PC-9 (cell line): Measurements from ENCODE around the gene C2orf15.
"Not testable (repeated sequence)": the region's sequence is repeated elsewhere in the genome, so short reads cannot be mapped to it uniquely, and the experiment has no call there.

Experiments
- CTCF ChIP-seq: fragments of 200-600 bp; sonication (generic); conservative IDR thresholded peaks from 2 replicates; pipeline ENCODE4 v1.6.1; 2017; ENCODE audit warnings: mixed run types, antibody characterized with exemption, mild to moderate bottlenecking, moderate library complexity
- EZH2 ChIP-seq: fragments of 200-600 bp; sonication (generic); IDR thresholded peaks from 2 replicates; pipeline ENCODE4 v1.8.0; 2017; ENCODE audit warnings: antibody characterized with exemption, low read depth

- TF ChIP-seq CTCF, EZH2: not testable (repeated sequence)
Measured at GRCh38 chr2:99135044-99135556, 6.4 kb upstream of the C2orf15 start.
